Measurements from ENCODE around the gene DUSP22.

Gene DUSP22

DNA sequence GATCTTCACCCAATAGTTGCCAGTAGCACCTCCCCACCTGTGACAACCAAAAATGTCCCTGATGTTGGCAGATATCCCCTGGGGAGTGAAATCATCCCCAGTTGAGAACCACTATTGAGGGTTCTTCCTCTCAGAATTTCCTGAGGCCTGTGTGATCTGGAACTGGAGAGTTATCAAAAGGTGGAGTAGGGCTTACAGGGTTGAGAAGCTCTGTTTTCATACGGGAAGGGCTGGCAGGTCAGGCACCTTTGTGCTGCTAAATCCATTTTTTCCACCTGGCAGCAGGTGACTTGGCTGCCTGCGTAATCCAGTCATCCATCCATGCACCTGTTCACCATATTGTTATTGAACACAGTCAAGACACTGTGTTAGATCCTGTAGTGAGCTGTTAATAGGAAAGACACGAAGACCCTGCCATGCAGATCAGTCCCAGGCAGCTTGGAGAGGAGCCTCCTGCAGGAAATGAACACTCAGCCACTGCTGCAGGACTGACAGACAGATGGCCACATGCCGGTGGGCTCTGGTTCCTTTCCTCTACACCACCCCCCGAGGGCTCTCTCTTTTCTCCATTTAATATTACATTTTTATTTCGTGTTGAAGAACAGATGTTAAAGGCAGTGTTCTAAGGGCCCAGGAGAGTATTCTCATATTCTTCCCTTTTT is 5.4 kb downstream of the DUSP22 start:
- no peak for DNase-seq

DNA sequence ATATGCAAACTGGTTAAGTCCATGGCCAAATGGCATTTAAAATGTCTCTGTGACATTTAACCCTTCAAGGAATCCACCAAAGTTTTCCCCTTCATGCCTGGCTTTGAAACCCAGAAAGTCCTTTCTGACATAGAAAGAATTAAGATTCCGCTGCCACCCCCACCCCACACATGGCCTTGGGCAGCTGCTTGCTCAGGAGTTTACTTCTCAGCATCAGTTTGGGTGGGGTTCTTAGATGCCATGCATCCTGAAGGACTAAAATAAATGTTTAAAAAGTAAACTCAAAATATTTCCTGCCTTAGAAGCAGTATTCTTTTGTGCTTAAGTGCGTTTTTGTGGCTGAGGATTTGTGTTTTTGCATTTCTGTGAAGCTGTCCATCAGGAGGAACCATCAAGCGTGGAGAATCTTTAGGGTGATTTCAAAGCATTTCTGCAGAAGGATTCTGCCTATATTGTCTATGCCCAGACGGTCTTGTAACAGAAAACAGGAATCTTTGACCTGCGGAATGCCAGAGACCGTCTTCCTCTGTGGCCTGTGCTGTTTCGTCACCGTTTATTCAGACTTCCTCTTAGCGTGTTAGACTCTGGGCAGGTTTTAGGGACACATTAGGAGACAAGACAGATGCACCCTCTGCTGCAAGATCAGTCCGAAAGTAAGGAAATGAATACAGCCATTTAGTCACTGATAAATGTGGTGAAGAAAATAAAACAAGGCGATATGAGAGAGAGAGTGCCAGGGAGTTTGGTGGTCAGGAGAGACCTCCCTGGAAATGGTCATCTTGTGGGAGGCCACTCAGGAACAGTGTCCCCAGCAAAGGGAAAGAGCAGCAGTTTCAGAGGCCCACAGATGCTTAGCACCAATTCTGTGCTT is 6.2 kb downstream of the DUSP22 start:
- DNase-seq, result no peak

DNA sequence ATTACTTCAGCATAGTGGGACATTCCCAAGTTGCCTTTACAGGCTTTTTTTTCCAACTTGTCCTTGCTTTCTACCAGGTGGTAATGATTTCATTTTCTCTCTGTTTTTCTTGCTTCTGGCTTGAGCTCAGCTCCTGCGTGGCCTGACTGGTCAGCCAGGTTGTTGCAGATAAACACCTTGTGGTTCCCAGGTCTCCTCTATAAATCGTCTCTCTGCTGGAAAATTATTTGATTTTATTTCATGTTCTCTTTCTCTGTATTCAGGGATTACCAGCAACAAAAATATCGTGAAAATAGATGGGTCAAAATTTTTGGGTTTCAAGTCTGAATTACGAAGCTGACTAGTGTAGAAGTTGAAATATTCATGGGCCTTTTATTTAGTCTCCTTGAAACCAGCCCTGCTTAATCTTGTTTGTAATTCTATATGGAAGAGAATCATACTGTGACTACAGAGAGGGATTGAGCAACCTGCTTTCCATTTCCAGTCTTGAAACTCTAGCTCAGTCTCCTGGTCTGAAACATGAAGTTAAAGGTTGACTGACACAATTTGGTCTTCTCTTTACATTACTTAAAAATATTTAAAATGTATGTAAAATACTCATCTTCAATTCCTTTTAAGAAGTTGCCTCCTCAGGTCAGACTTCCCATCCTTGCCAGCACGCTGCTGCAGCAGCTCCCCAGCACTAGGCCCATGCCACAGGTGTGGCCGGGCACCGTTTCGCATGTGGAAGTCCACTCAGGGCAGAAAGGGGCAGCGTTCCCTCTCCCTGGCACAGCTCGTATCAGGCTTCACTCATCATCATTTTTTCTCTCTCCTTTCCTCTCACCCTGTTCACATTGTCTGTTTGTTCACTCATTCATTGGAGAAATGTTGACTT is 7.1 kb downstream of the DUSP22 start:
- DNase-seq, result no peak

DNA sequence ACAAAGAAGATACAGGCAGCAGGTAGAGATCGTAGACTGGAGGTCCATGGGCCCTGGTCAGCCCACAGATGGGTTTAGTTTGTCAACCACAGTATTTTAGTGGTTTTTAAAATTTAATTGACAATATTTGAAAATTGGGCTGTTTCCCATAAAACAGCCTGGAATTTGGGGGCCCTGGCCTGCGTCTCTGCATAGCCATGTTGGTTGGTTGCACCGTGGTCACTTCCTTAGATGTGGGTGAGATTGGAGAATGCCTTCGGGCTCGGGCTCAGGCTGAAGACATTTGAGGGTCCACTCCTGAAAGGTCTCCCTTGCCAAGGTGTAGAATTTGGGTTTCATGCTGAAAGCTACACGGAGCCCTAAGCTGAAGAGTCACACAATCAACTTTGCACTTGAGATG is 7.7 kb downstream of the DUSP22 start:
- no peak for DNase-seq

DNA sequence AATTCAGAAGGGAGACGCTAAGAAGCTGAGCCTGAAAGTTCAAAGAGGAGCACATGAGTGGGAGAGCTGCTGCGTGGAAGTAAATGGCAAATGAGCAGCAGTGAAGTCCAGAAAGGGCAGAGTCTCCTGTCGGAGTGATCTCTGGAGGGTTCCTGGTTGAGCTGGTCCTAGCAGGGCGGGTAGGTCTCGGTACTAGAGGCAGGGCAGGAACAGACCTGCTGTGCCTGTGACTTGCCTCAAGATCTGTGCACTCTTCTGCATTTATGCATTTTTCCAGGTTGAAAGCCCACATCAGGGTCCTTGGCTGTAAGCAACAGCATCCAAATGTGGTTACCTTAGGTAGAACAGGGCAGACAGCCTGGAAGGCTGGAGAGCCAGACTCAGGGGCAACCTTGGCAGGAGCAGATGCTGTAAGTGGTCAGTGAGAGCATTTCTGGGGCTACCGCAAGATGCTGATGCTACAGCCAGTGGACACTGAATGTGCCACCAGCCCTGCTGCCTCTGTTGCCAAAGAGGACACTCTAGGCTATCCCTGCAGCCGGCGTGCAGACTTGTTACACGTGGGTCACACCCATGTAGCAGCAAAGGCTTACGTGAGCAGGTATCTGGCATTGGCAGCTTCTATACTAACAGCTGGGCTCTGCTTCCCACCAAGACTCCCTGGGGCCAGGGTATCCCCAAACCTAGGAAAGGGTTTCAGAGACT is 8.4 kb downstream of the DUSP22 start:
- no peak for DNase-seq

DNA sequence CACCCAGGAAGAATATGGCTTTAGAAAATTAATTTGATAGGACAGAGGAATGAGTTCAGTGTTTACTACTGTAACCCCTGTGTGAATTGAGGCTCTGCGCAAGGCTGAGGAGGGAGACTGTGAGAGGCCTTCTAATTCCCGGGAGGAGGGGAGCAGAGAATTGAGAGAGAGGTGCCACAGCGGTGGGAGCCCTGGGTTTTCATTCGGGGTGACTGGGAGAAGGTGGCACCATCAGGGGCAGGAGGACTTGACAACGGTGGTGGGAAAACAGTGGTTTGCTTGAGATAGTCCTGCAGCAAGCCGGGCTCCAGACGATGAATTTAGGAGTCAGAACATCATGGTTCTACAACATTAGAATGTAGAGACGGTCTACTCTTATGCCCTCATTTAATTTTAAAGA is 9.2 kb downstream of the DUSP22 start:
- no peak for DNase-seq

DNA sequence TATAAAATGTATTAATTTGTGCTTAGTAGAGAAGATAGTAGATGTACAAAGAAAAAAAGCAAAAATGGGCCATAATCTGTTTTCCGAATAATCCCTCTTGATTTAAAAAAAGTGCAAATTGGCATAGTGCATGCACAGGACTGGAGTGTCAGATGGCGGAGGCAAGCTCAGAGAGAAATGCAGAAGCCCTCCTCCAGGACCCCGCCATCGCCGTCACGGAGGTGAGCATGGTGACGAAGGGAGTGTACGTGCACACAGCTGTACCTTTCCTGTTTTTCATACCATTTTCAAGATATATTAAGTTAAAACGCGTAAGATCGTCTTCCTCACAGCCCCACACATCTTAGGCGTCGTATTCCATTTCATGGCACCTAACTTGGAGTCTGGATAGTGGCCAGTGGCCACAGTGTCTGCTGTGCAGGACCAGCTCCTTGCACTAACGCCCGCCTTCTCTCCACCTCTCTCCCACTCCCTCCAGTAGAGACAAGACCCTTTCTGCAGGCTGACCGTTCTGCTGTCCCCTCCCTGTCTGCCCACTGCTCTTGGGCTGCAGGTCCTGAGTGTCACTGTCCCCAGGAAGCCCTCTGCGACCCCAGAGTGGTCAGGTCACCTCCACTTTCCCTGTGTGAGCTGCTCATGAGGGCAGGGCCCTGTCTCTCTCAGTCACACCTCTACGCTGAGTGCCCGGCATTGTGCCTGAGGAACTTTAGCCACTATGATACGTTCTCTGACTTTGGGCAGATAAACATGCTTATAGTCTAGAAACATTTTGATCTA is 9.8 kb downstream of the DUSP22 start:
- DNase-seq, result no peak

DNA sequence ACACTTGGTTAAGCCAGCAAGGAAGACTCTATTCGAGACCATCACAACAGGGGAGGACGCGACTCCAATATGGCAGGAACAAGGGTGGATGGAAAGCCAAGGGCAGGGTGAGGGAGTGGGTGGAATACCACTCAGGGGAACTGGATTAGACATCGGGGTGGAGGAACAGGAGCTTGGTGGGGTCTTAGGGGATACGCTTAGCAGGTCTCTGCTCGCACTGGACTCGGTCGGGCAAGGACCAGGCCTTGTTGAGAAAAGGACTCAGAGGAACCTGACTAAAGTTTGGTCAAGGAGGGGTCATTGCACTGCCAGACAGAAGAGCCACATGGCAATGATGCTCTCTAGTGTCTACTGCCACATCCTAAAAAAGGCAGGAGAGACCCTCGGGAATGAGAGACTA is 10.5 kb downstream of the DUSP22 start:
- DNase-seq, result no peak

DNA sequence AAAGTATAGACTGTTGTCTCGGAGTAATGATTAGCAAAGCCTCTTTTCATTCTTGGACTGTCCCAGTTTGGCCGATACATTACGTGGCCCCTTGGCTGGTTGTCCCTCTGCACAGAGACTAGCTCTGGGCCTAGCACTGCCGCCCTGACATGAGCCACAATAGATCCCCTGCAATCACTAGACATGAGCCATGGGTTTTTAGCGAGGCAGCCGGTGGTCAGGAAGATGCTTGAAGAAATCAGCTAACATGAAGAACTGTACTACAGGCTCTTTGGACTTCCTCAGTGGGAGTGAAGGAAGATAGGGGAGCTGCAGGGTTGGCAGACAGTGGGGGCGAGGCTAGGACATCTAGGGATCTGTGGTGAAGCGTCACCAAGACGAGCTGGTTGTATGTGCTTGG is 11.0 kb downstream of the DUSP22 start:
- no peak for DNase-seq

DNA sequence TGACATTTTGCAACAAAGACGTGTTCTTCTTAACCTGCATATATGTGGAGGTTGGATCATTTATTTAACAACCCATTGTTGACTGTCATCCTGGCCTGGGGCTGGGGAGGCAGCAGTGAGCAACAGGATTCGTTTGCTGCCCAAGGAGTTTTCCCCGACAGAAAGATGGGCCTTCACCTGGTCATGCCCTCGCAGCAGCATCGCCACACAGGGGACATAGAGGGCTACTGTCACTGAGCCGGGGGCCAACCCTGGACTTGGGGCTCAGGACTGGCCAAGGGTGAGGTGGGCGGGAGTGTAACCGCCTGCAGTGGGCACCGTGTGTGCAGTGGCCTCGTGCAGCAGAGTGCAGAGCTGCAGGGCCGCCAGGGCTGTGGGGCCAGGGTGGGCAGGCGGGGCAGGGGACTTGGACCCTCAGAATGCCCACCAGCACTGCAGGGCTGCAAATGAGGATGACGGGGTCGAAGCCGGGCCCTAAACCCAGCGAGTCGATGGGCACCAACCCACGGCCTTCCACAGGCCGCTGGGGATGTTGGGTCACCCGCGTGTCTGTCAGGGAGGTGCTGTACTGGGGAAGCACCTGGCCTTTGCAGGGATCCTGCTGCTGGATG is 11.8 kb downstream of the DUSP22 start:
- DNase-seq, result no peak

DNA sequence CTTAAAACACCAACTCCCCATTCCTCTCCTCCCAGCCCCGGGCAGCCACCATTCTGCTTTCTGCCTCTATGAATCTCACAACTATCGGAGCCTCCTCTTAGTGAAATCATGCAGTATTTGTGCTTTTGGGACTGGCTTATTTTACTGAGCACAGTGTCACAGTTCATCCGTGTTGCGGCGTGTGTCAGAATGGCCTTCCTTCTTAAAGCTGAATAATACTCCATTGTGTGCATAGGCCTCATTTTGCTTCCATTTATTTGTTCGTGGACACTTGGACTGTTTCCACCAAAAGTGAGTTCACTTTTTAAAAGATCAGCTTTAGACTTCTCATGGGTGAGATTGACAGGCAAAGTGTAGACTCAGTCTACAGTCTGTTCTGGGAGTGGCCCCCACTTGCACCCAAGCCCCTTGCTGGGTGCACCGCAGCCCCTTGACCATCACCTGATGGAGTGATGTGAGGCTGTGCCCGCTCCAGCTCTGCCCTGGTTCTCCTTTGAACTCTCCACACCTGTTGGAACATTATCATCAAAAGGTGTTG is 12.6 kb downstream of the DUSP22 start:
- DNase-seq, result no peak

DNA sequence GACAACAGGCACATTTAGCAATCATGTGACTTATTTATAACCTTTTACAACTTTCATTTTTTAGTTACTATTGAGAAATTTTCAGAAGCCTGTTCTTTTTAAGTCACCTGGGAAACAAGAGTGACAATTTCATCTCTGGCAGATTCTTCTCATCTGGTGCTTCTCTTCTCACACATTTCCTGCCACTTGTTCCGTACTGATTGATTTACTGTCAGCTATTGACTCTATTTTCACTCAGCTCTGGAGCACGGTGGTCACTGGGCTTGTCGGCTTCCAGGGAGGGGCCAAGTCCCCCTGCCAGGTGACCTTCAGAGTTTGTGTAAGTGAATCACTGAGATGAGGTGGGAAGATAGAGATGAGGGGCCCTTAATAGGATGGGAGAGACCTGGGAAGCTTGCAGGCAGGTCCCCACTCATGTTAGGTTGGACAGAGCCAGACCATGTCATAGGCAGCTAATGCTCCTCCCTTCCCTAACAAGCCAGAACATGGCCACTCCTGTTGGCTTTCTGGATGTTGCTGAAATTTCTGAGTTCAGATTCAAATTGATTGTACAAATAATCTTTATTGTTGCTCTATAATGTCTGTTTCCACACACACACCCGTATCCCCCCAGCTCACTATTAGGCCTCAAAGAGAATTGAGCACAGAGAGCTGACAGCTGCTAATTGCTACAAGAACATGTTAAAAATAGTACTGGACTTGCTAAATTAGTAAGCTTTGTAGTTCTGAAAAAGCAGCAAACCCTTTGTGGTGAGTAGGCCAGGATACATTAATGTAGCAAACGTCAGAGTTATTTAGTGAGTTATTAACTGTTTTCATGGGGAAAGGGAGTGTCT is 13.3 kb downstream of the DUSP22 start:
- no peak for DNase-seq

DNA sequence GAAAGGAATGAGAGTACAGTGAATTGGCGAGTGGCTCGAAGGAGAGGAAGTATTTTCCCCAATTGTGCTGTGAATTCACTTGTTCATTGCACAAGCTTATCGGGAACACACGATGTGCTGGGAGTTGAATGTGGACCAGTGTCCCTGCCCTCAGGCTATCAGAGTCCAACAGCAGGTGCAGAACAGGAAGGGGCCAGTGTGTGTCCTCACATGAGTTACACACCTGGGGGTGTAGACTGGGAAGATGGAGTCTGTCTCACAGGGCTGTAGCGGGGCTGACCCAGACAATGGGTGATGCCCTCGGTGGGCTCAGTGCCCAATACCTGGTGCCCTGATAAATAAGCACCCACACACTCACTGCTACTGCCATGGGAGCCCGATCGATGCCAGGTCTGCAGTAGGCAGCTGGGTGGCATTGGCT is 14.4 kb downstream of the DUSP22 start:
- no peak for DNase-seq

DNA sequence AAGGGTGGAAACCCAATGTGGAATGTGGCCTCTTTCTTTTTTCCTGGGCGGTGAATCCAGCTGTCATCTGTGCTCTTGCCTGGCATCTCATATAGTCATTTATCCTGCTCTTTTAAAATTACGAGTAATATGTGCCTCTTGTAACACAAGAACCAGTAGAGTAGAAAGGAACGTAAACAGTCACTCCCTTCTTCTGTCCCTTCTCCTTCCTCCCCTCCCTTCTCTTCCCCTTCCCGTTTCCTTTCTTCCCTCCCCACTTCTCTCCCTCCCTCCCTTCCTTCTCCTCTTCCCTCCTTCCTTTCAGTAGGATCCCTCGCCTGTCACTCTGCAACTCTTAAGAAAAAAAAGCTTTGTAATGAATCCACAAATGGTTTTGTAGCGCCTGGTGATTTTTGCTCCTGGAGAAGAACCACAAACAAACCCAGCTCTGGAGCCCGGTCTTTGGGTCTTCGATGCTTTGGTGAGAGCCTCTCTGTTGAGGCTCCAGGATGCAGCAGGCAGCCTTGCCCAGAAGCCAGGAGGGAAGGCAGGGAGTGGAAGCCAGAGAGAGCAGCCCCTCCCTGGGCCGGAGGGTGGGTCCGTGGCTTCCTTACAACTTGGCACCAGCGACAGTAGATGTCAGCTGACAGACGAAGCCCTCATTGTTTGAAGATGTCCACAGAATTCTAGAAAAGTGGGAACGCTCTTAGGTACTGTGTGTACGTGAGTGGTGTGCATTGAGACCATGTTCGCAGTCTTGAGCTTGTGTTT is 15.0 kb downstream of the DUSP22 start:
- no peak for DNase-seq

DNA sequence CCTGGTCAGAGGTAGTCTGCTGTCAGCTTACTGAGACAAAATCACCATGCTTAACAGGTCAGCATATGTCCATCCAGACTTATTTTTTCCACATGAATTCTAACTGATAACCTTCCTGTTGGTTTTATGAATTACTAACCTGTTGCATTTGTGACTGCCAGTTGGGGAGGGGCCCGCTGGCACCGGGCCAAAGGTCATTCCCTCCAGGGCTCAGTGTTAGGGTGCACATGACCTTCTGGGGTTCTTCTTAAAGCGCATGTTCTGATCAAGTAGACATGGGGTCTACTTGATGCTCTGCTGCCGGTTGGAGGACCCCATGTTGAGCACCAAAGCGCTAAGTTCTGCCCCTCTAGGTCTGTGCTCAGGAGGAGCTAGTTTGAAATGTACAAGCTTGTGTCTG is 15.6 kb downstream of the DUSP22 start:
- DNase-seq, result no peak

DNA sequence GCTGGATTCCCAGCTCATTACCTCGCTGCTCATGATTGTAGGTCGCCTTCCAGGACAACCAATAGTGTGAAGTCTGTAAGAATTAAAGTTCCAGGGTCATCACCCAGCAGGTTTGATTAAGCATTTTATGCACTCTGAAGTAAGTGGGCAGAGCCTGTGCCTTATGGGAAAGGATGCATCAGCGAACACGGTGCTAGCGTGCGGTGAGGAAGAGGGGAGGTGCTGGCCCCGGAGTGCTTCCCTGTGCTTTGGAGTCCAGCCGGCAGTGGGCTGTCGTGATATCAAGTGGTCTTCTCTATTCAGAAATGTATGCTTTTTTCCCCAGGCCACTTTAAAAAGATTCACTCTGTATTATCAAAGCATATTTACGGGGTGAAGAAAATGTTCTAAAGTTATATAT is 16.0 kb downstream of the DUSP22 start:
- no peak for DNase-seq

DNA sequence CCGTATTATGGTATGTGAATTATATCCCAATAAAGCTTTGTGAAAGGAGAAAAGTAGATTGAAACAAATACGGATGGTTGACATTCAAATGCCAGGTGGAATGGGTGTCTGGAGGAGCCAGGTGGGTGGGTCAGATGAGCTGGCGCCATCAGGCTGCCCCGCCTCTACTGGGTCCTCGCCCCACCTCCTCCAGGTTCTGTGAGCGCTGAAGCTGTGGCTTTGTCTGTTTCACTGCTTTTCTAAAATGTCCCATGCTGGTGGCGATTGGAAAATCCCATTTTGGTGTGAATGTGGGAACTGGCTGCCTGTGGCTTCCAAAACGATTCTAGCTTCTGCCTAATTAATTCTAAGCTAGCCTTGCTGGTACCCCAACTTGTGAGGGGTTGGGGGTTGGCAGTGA is 16.5 kb downstream of the DUSP22 start:
- no peak for DNase-seq

DNA sequence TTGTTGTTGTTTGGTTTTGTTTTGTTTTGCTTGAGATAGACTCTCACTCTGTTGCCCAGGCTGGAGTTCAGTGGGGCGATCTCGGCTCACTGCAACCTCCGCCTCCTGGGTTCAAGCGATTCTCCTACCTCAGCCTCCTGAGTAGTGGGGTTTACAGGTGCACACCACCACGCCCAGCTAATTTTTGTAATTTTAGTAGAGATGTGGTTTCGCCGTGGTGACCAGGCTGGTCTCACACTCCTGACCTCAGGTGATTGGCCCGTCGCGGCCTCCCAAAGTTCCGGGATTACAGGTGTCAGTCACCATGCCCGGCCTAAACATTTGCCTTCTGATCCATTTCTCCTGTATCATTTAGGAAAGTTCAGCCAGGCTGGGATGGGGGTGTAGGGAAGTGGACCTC is 17.7 kb downstream of the DUSP22 start:
- DNase-seq, result no peak

DNA sequence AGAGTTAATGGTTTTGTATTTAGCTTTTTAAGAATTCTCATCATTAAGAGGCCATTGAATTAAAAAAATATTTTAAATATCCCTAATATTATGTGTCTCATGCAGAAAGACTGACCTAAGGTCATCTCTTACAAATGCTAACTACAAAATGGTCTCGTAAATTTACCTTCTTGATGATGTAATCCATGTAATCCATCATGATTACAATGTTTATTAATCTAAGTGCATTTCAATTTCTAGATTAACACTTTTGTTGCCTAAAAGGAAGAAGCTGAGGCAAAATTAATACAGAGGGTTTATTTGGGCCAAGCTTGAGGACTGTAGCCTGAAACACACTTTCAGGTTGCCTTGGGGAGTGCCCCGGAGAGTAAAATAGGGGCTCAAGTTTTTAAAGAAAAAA is 18.4 kb downstream of the DUSP22 start:
- no peak for DNase-seq
